HUES64 (cell line): Measurements from ENCODE around the gene CA10.
A peak's percentile ranks its signal among the peaks of the same experiment; 100 is the strongest.

ENCODE experiments used
- H3K27ac ChIP-seq: 2 replicates; pipeline ENCODE4 v1.7.0; 2013; ENCODE audit warnings: low read depth, low read length, inconsistent platforms
- H3K27me3 ChIP-seq: 2 replicates; pipeline ENCODE4 v1.6.1; 2013; ENCODE audit warnings: mild to moderate bottlenecking, low read length; ENCODE audit not compliant: insufficient read depth
- H3K36me3 ChIP-seq: 2 replicates; pipeline ENCODE4 v1.6.1; 2013; ENCODE audit warnings: mild to moderate bottlenecking, low read length; ENCODE audit not compliant: insufficient read depth
- H3K4me1 ChIP-seq: 2 replicates; pipeline ENCODE4 v1.6.1; 2013; ENCODE audit warnings: mild to moderate bottlenecking, low read length, moderate library complexity; ENCODE audit not compliant: insufficient read depth
- H3K4me3 ChIP-seq: 2 replicates; pipeline ENCODE4 v1.5.1; 2013; ENCODE audit warnings: mild to moderate bottlenecking, low read length, moderate library complexity
- H3K9ac ChIP-seq: 2 replicates; pipeline ENCODE4 v1.6.1; 2013; ENCODE audit warnings: mild to moderate bottlenecking, low read depth, low read length
- H3K9me3 ChIP-seq: 2 replicates; pipeline ENCODE4 v1.6.1; 2013; ENCODE audit warnings: low read depth, low read length; ENCODE audit not compliant: insufficient read depth
- WGBS: fragments of 150-250, 120-280 bp; methylation state at CpG from one replicate; pipeline ENCODE4 v1.1.7; 2013; ENCODE audit warnings: missing lambda C conversion rate; 5-methylcytosine and 5-hydroxymethylcytosine counted together

CA10 gene

GRCh38 chr17:51612692-51613091 is 545.8 kb downstream of the CA10 start:
- no peaks in the 10 kb centered on the region for H3K27me3 ChIP-seq
- H3K4me1 ChIP-seq: no peaks in the 10 kb centered on the region; the same call in 1 of the 2 replicates
- H3K27ac ChIP-seq: no peak overlapping the region
- H3K36me3 ChIP-seq: no peaks in the 10 kb centered on the region
- no peak overlapping the region for H3K9ac ChIP-seq
- WGBS: 93% methylated on average over 3 of the region's 3 CpGs
- no peaks in the 10 kb centered on the region for H3K9me3 ChIP-seq
- H3K4me3 ChIP-seq: no peak overlapping the region

GRCh38 chr17:51611585-51611984 is 546.9 kb downstream of the CA10 start:
- Histone ChIP-seq H3K27me3 (no peaks in the 10 kb centered on the region), H3K4me1 (no peaks in the 10 kb centered on the region; the same call in 1 of the 2 replicates), H3K4me3 (no peak overlapping the region), H3K36me3 (no peaks in the 10 kb centered on the region), H3K9me3 (no peaks in the 10 kb centered on the region), H3K9ac (no peak overlapping the region), H3K27ac (no peak overlapping the region)
- 87% methylated on average over 6 of the region's 6 CpGs for WGBS

- no peaks in the 10 kb centered on the region for H3K27me3 ChIP-seq
These were observed 547.7 kb downstream of the CA10 start for GRCh38 chr17:51610834-51611233.

GRCh38 chr17:51610155-51610554 is 548.4 kb downstream of the CA10 start:
- no peaks in the 10 kb centered on the region; the same call in 1 of the 2 replicates for H3K4me1 ChIP-seq
- H3K9ac ChIP-seq: no peak overlapping the region
- 92% methylated on average over 4 of the region's 4 CpGs for WGBS
- H3K9me3 ChIP-seq: no peaks in the 10 kb centered on the region
- H3K4me3 ChIP-seq: no peak overlapping the region
- no peaks in the 10 kb centered on the region for H3K36me3 ChIP-seq
- H3K27ac ChIP-seq: no peak overlapping the region
- H3K27me3 ChIP-seq: no peaks in the 10 kb centered on the region

More at GRCh38 chr17:51610834-51611233, 547.7 kb downstream of the CA10 start:
- WGBS: 93% methylated on average over 5 of the region's 5 CpGs
- Histone ChIP-seq H3K4me1 (no peaks in the 10 kb centered on the region; the same call in 1 of the 2 replicates), H3K9ac (no peak overlapping the region), H3K36me3 (no peaks in the 10 kb centered on the region), H3K4me3 (no peak overlapping the region), H3K27ac (no peak overlapping the region), H3K9me3 (no peaks in the 10 kb centered on the region)

GRCh38 chr17:51608251-51608933 is 550.1 kb downstream of the CA10 start:
- WGBS: 97% methylated on average over 9 of the region's 9 CpGs
- Histone ChIP-seq H3K4me1 (no peaks in the 10 kb centered on the region; the same call in 1 of the 2 replicates), H3K36me3 (no peaks in the 10 kb centered on the region), H3K4me3 (no peak overlapping the region), H3K9ac (no peak overlapping the region), H3K27ac (peak overlapping the region; percentile 38; the same call in 1 of the 2 replicates), H3K9me3 (no peaks in the 10 kb centered on the region), H3K27me3 (no peaks in the 10 kb centered on the region)

GRCh38 chr17:51607512-51607911 is 551.0 kb downstream of the CA10 start:
- Histone ChIP-seq H3K27ac (no peak overlapping the region), H3K9ac (no peak overlapping the region), H3K4me1 (no peaks in the 10 kb centered on the region; the same call in 1 of the 2 replicates), H3K36me3 (no peaks in the 10 kb centered on the region), H3K9me3 (no peaks in the 10 kb centered on the region), H3K27me3 (no peaks in the 10 kb centered on the region), H3K4me3 (no peak overlapping the region)
- whole genome bisulfite sequencing: 82% methylated on average over 2 of the region's 2 CpGs

- Histone ChIP-seq H3K4me1 (no peaks in the 10 kb centered on the region; the same call in 1 of the 2 replicates), H3K9ac (no peak overlapping the region), H3K27me3 (no peaks in the 10 kb centered on the region), H3K4me3 (no peak overlapping the region), H3K36me3 (no peaks in the 10 kb centered on the region), H3K27ac (no peak overlapping the region), H3K9me3 (no peaks in the 10 kb centered on the region)
- no CpG with 5 or more reads among the region's 2 CpGs for WGBS
These were observed 554.1 kb downstream of the CA10 start for GRCh38 chr17:51604299-51605020.

- H3K27me3 ChIP-seq: no peaks in the 10 kb centered on the region
- H3K4me1 ChIP-seq: peaks cover 11% of the 10 kb centered on the region
- no peak overlapping the region for H3K27ac ChIP-seq
- H3K4me3 ChIP-seq: no peak overlapping the region
- WGBS: 92% methylated on average over 4 of the region's 6 CpGs
- no peaks in the 10 kb centered on the region for H3K9me3 ChIP-seq
- H3K36me3 ChIP-seq: no peaks in the 10 kb centered on the region
- no peak overlapping the region for H3K9ac ChIP-seq
These were observed 556.8 kb downstream of the CA10 start for GRCh38 chr17:51601622-51602261.

- Histone ChIP-seq H3K36me3 (no peaks in the 10 kb centered on the region), H3K9ac (no peak overlapping the region), H3K27me3 (no peaks in the 10 kb centered on the region), H3K27ac (peak overlapping the region; percentile 39; the same call in 1 of the 2 replicates), H3K9me3 (no peaks in the 10 kb centered on the region), H3K4me1 (peaks cover 11% of the 10 kb centered on the region), H3K4me3 (no peak overlapping the region)
- WGBS: 42% methylated on average over 2 of the region's 2 CpGs
These were observed 559.7 kb downstream of the CA10 start for GRCh38 chr17:51598824-51599223.

GRCh38 chr17:51597345-51597744 is 561.2 kb downstream of the CA10 start:
- Histone ChIP-seq H3K27me3 (no peaks in the 10 kb centered on the region), H3K36me3 (no peaks in the 10 kb centered on the region), H3K27ac (no peak overlapping the region), H3K4me1 (peaks cover 11% of the 10 kb centered on the region), H3K9me3 (no peaks in the 10 kb centered on the region), H3K4me3 (no peak overlapping the region), H3K9ac (no peak overlapping the region)
- WGBS: 94% methylated on average over 4 of the region's 4 CpGs

- H3K4me3 ChIP-seq: no peak overlapping the region
- H3K27ac ChIP-seq: no peak overlapping the region
- H3K36me3 ChIP-seq: no peaks in the 10 kb centered on the region
- peaks cover 11% of the 10 kb centered on the region for H3K4me1 ChIP-seq
- WGBS: 88% methylated on average over 6 of the region's 6 CpGs
- no peaks in the 10 kb centered on the region for H3K9me3 ChIP-seq
- no peak overlapping the region for H3K9ac ChIP-seq
- H3K27me3 ChIP-seq: no peaks in the 10 kb centered on the region
These were observed 562.6 kb downstream of the CA10 start for GRCh38 chr17:51595826-51596398.
